Measurements from ENCODE around the gene TNRC6C. TPM values are rescaled to one million over a fixed set of nuclear protein-coding genes. Genes with fewer than 3 reads are reported as not detected.

The TNRC6C gene
- total and polyA plus RNA-seq, 9 of the 15 experiments (the other 6 are each of a cell fraction or from before 2014, with no cell fraction given) = 0.20 to 4.9 (median 2.3) TPM

GRCh38 chr17:78132084-78132676 is 173.7 kb downstream of the TNRC6C start:
- Histone ChIP-seq H3K9ac (ENCODE audit: insufficient read depth in 1 of 2, low read depth in 2 of 2, low read length in 2 of 2) (peak overlapping the region in 1 of 2 experiments; percentile 75; a peak in 2 of 4 replicates), H3K9me3 (replicated peaks; ENCODE audit: control insufficient read depth, insufficient read depth, low read depth, low read length) (no peaks in the 10 kb centered on the region), H3K27ac (ENCODE audit: extremely low read depth, low read depth, low read length) (no peak overlapping the region), H3K4me1 (replicated peaks in 1 of 2; ENCODE audit: control insufficient read depth in 2 of 2, insufficient read depth in 2 of 2, low read length in 2 of 2) (peaks cover 51 to 92% of the 10 kb centered on the region in 2 experiments), H4K20me1 (replicated peaks; ENCODE audit: control insufficient read depth, insufficient read depth, low read length) (no peaks in the 10 kb centered on the region), H3K79me2 (ENCODE audit: control insufficient read depth, insufficient read depth, low read length) (peaks cover 32% of the 10 kb centered on the region), H3K4me2 (ENCODE audit: insufficient read depth, low read length) (peak overlapping the region; percentile 9; the same call in 1 of the 2 replicates), H2AFZ (ENCODE audit: low read depth, low read length) (no peak overlapping the region), H3K9me1 (ENCODE audit: control insufficient read depth, insufficient read depth, low read length) (no peaks in the 10 kb centered on the region), H3K27me3 (ENCODE audit: control insufficient read depth in 2 of 2, insufficient read depth in 2 of 2, low read length in 2 of 2) (no peaks in the 10 kb centered on the region), H3K36me3 (ENCODE audit: control insufficient read depth, insufficient read depth, low read length) (no peaks in the 10 kb centered on the region), H3K4me3 (no peak overlapping the region; the same call in 1 of the 2 replicates)
- in situ Hi-C loops (cut with MboI) = no loop called here
- ATAC-seq (no peak), FAIRE-seq (no peak), DNase-seq (ENCODE audit: extremely low read depth in 1 of 4, low spot score in 3 of 4) (peak in 2 of 4 experiments; percentile 29 to 46)
- WGBS (ENCODE audit: insufficient coverage, low coverage, missing lambda C conversion rate) = 64% methylated on average over 8 of the region's 38 CpGs
- ChIA-PET POLR2A (interaction anchor here (0.6 kb wide), 1 partner anchor 12 kb away, joined by 4 read pairs; no protein-coding TSS in a partner anchor), CTCF (ENCODE audit: low intra/inter-chr PET ratio) (no interaction called here)
- intact Hi-C loops (cut with micrococcal nuclease) = no loop called here
- peak; percentile 25 for TF ChIP-seq PCBP1 (IDR thresholded peaks at IDR 0.05; ENCODE audit: low read depth, low read length, poor library complexity, severe bottlenecking)
- TF ChIP-seq ZNF740 (CRISPR knock-in tag; IDR thresholded peaks at IDR 0.05) = peak; percentile 28; the same call in 1 of the 2 replicates
- no peak for TF ChIP-seq ZNF740 (tag; IDR thresholded peaks at IDR 0.05)
- no peak for TF ChIP-seq NCOR1 (IDR thresholded peaks at IDR 0.05)
- BruUV-seq (replicated peaks) = no TSS peak
